AG08396 (cell line): ENCODE data around the gene PLXDC2.

Experiments
- DNase-seq: peaks from one replicate; pipeline ENCODE4 v3.0.0; 2012; ENCODE audit warnings: low spot score, mixed read lengths

PLXDC2 gene

GRCh38 chr10:19911886-19912285, 95.7 kb downstream of the PLXDC2 start:
- no peak for DNase-seq

GRCh38 chr10:19913987-19914386, 97.8 kb downstream of the PLXDC2 start:
- DNase-seq, result no peak

GRCh38 chr10:19915125-19915524, 98.9 kb downstream of the PLXDC2 start:
- no peak for DNase-seq

- DNase-seq, result no peak
Observed at GRCh38 chr10:19915816-19916215, 99.6 kb downstream of the PLXDC2 start.

- DNase-seq, result no peak
Observed at GRCh38 chr10:19917751-19918478, 101.7 kb downstream of the PLXDC2 start.

- DNase-seq, result no peak
Observed at GRCh38 chr10:19918794-19919193, 102.6 kb downstream of the PLXDC2 start.

- DNase-seq, result no peak
Observed at GRCh38 chr10:19919671-19920070, 103.4 kb downstream of the PLXDC2 start.

- DNase-seq, result no peak
Observed at GRCh38 chr10:19920075-19920726, 104.0 kb downstream of the PLXDC2 start.

- no peak for DNase-seq
Observed at GRCh38 chr10:19921300-19922140, 105.3 kb downstream of the PLXDC2 start.

GRCh38 chr10:19922236-19922963, 106.2 kb downstream of the PLXDC2 start:
- DNase-seq, result peak; percentile 12

GRCh38 chr10:19925064-19925463, 108.8 kb downstream of the PLXDC2 start:
- DNase-seq, result no peak

- DNase-seq, result no peak
Observed at GRCh38 chr10:19928936-19929335, 112.7 kb downstream of the PLXDC2 start.

GRCh38 chr10:19929506-19930140, 113.4 kb downstream of the PLXDC2 start:
- DNase-seq, result peak; percentile 13

- DNase-seq, result peak; percentile 34
Observed at GRCh38 chr10:19930936-19931893, 115.0 kb downstream of the PLXDC2 start.

GRCh38 chr10:19931894-19932590, 115.8 kb downstream of the PLXDC2 start:
- no peak for DNase-seq

GRCh38 chr10:19932806-19933371, 116.7 kb downstream of the PLXDC2 start:
- no peak for DNase-seq

- DNase-seq, result no peak
Observed at GRCh38 chr10:19933772-19934171, 117.5 kb downstream of the PLXDC2 start.

GRCh38 chr10:19935176-19935575, 118.9 kb downstream of the PLXDC2 start:
- no peak for DNase-seq

GRCh38 chr10:19936289-19936688, 120.1 kb downstream of the PLXDC2 start:
- no peak for DNase-seq
